Activated T-cell treated with anti-CD3 and anti-CD28 coated beads, Interleukin-2, amount 50 U/mL, for 4 hours (primary cell): Measurements from ENCODE around the gene LGALS4. TPM values are rescaled to one million over a fixed set of nuclear protein-coding genes. Genes with fewer than 3 reads are reported as not detected.
A peak's percentile ranks its signal among the peaks of the same experiment; 100 is the strongest.
"Not testable (repeated sequence)": the region's sequence is repeated elsewhere in the genome, so short reads cannot be mapped to it uniquely, and the experiment has no call there.

Experiments used
- ATAC-seq, 2 donors: fragments of 200-7000 bp; cut with Tn5 transposase; one replicate each; pipeline ENCODE4 v1.10.0; 2021
- DNase-seq: peaks from one replicate; pipeline ENCODE4 v3.0.0-alpha.2; 2020
- H3K27me3 Mint-ChIP-seq: one replicate; pipeline ENCODE4 v1.8.0; 2021; ENCODE audit warnings: low read depth, mixed read lengths
- H3K36me3 Mint-ChIP-seq: one replicate; pipeline ENCODE4 v1.8.0; 2022; ENCODE audit warnings: mixed read lengths; ENCODE audit not compliant: insufficient read depth
- H3K4me1 Mint-ChIP-seq: one replicate; pipeline ENCODE4 v1.8.0; 2021; ENCODE audit warnings: low read depth, mixed read lengths
- H3K4me3 Mint-ChIP-seq: one replicate; pipeline ENCODE4 v1.8.0; 2021; ENCODE audit warnings: mild to moderate bottlenecking, moderate library complexity, mixed read lengths
- H3K9me3 Mint-ChIP-seq: one replicate; pipeline ENCODE4 v1.8.0; 2021; ENCODE audit warnings: mixed read lengths
- total RNA-seq, 3 donors: library from RNA; stranded (reverse); gene quantifications; one replicate each; pipeline ENCODE4 v1.2.1, GENCODE V29; 2021

Gene LGALS4
- total RNA-seq, 3 donors from 2014 or later: 1.7 to 2.7 (median 2.2) TPM

- Mint-ChIP-seq H3K4me1 (no peaks in the 10 kb centered on the region), H3K9me3 (no peaks in the 10 kb centered on the region), H3K27me3 (no peaks in the 10 kb centered on the region), H3K36me3 (no peaks in the 10 kb centered on the region), H3K4me3 (no peak overlapping the region)
- ATAC-seq (no peak), DNase-seq (no peak)
Observed at GRCh38 chr19:38786572-38787265, 26.0 kb downstream of the LGALS4 start.

- not testable (repeated sequence) for ATAC-seq, H3K27me3 Mint-ChIP-seq, DNase-seq, H3K4me3 Mint-ChIP-seq, H3K36me3 Mint-ChIP-seq, H3K4me1 Mint-ChIP-seq, H3K9me3 Mint-ChIP-seq
Observed at GRCh38 chr19:38786061-38786460, 26.7 kb downstream of the LGALS4 start.

- Mint-ChIP-seq H3K4me1 (no peaks in the 10 kb centered on the region), H3K36me3 (no peaks in the 10 kb centered on the region), H3K27me3 (no peaks in the 10 kb centered on the region), H3K4me3 (no peak overlapping the region), H3K9me3 (no peaks in the 10 kb centered on the region)
- ATAC-seq (no peak), DNase-seq (no peak)
Observed at GRCh38 chr19:38785187-38785699, 27.5 kb downstream of the LGALS4 start.

- ATAC-seq (no peak), DNase-seq (no peak)
- H3K4me1 Mint-ChIP-seq: no peaks in the 10 kb centered on the region
- H3K36me3 Mint-ChIP-seq: no peaks in the 10 kb centered on the region
- H3K27me3 Mint-ChIP-seq: no peaks in the 10 kb centered on the region
- no peak overlapping the region for H3K4me3 Mint-ChIP-seq
- H3K9me3 Mint-ChIP-seq: no peaks in the 10 kb centered on the region
Observed at GRCh38 chr19:38784224-38784623, 28.5 kb downstream of the LGALS4 start.

- not testable (repeated sequence) for H3K27me3 Mint-ChIP-seq, H3K9me3 Mint-ChIP-seq, ATAC-seq, H3K4me3 Mint-ChIP-seq, H3K36me3 Mint-ChIP-seq, H3K4me1 Mint-ChIP-seq, DNase-seq
Observed at GRCh38 chr19:38782212-38782611, 30.5 kb downstream of the LGALS4 start.

- H3K4me1 Mint-ChIP-seq: no peaks in the 10 kb centered on the region
- no peak for DNase-seq
- H3K4me3 Mint-ChIP-seq: no peak overlapping the region
- H3K9me3 Mint-ChIP-seq: no peaks in the 10 kb centered on the region
- ATAC-seq: no peak
- peaks cover 2% of the 10 kb centered on the region for H3K27me3 Mint-ChIP-seq
- H3K36me3 Mint-ChIP-seq: no peaks in the 10 kb centered on the region
Observed at GRCh38 chr19:38781058-38781457, 31.7 kb downstream of the LGALS4 start.

- no peaks in the 10 kb centered on the region for H3K9me3 Mint-ChIP-seq
- no peaks in the 10 kb centered on the region for H3K4me1 Mint-ChIP-seq
- H3K27me3 Mint-ChIP-seq: peaks cover 2% of the 10 kb centered on the region
- ATAC-seq (no peak), DNase-seq (no peak)
- H3K4me3 Mint-ChIP-seq: no peak overlapping the region
- no peaks in the 10 kb centered on the region for H3K36me3 Mint-ChIP-seq
Observed at GRCh38 chr19:38780443-38780842, 32.3 kb downstream of the LGALS4 start.

GRCh38 chr19:38778733-38779132, 34.0 kb downstream of the LGALS4 start:
- Mint-ChIP-seq H3K9me3 (no peaks in the 10 kb centered on the region), H3K36me3 (no peaks in the 10 kb centered on the region), H3K4me3 (no peak overlapping the region), H3K4me1 (no peaks in the 10 kb centered on the region), H3K27me3 (peaks cover 2% of the 10 kb centered on the region)
- no peak for DNase-seq
- no peak for ATAC-seq

GRCh38 chr19:38774181-38774950, 38.4 kb downstream of the LGALS4 start:
- Mint-ChIP-seq H3K27me3 (peaks cover 2% of the 10 kb centered on the region), H3K36me3 (no peaks in the 10 kb centered on the region), H3K9me3 (no peaks in the 10 kb centered on the region), H3K4me1 (peaks cover 3% of the 10 kb centered on the region), H3K4me3 (no peak overlapping the region)
- ATAC-seq (no peak), DNase-seq (no peak)

GRCh38 chr19:38773469-38774177, 39.1 kb downstream of the LGALS4 start, which contains the start of gene LGALS7:
TSS of gene LGALS7 (minus strand) at chr19:38773517. CDS start at chr19:38773492, 25 bp downstream.
- H3K36me3 Mint-ChIP-seq: no peaks in the 10 kb centered on the region
- DNase-seq (no peak), ATAC-seq (no peak)
- H3K27me3 Mint-ChIP-seq: no peaks in the 10 kb centered on the region
- H3K4me1 Mint-ChIP-seq: peaks cover 6% of the 10 kb centered on the region
- no peak within 1 kb of the TSS for H3K4me3 Mint-ChIP-seq
- H3K9me3 Mint-ChIP-seq: no peaks in the 10 kb centered on the region

GRCh38 chr19:38771569-38771968, 41.2 kb downstream of the LGALS4 start:
- not testable (repeated sequence) for ATAC-seq, H3K4me3 Mint-ChIP-seq, H3K27me3 Mint-ChIP-seq, H3K36me3 Mint-ChIP-seq, DNase-seq, H3K9me3 Mint-ChIP-seq, H3K4me1 Mint-ChIP-seq

GRCh38 chr19:38770949-38771275, 41.8 kb downstream of the LGALS4 start:
- H3K9me3 Mint-ChIP-seq, H3K4me3 Mint-ChIP-seq, DNase-seq, H3K36me3 Mint-ChIP-seq, H3K27me3 Mint-ChIP-seq, H3K4me1 Mint-ChIP-seq: not testable (repeated sequence)
- ATAC-seq: peak; percentile 79 to 81

- DNase-seq, H3K36me3 Mint-ChIP-seq, H3K9me3 Mint-ChIP-seq, H3K27me3 Mint-ChIP-seq, H3K4me1 Mint-ChIP-seq: not testable (repeated sequence)
- ATAC-seq: peak; percentile 23 to 29
- peak overlapping the region; percentile 35 for H3K4me3 Mint-ChIP-seq
Observed at GRCh38 chr19:38770228-38770948, 42.4 kb downstream of the LGALS4 start.

- DNase-seq (peak; percentile 93), ATAC-seq (peak; percentile 86 to 88)
- no peaks in the 10 kb centered on the region for H3K36me3 Mint-ChIP-seq
- H3K4me3 Mint-ChIP-seq: peak overlapping the region; percentile 36
- H3K27me3 Mint-ChIP-seq: no peaks in the 10 kb centered on the region
- peaks cover 6% of the 10 kb centered on the region for H3K4me1 Mint-ChIP-seq
- no peaks in the 10 kb centered on the region for H3K9me3 Mint-ChIP-seq
Observed at GRCh38 chr19:38769635-38770211, 43.0 kb downstream of the LGALS4 start.
